Karpas-422 (cell line): ENCODE measurements around the gene SLC10A7. TPM values are rescaled to one million over a fixed set of nuclear protein-coding genes. Genes with fewer than 3 reads are reported as not detected.

Experiments
- DNase-seq: peaks from one replicate; pipeline ENCODE4 v3.0.0-alpha.2; 2015
- H2AFZ ChIP-seq: fragments of 200-600 bp; sonication (generic); 2 replicates; pipeline ENCODE4 v1.6.1; 2014; ENCODE audit warnings: antibody characterized with exemption, low read length, mixed read lengths
- H3K27ac ChIP-seq: fragments of 200-600 bp; sonication (generic); 2 replicates; pipeline ENCODE4 v1.5.1; 2014; ENCODE audit warnings: mild to moderate bottlenecking, low read length, moderate library complexity
- H3K27me3 ChIP-seq: fragments of 200-600 bp; sonication (generic); 2 replicates; pipeline ENCODE4 v1.6.1; 2014; ENCODE audit warnings: low read length, mixed read lengths
- H3K36me3 ChIP-seq: fragments of 200-600 bp; sonication (generic); 2 replicates; pipeline ENCODE4 v1.6.1; 2014; ENCODE audit warnings: low read length, mixed read lengths; ENCODE audit not compliant: insufficient read depth
- H3K4me1 ChIP-seq: fragments of 200-600 bp; sonication (generic); 2 replicates; pipeline ENCODE4 v1.6.1; 2014; ENCODE audit warnings: mild to moderate bottlenecking, low read length, mixed read lengths
- H3K4me2 ChIP-seq: fragments of 200-600 bp; sonication (generic); 2 replicates; pipeline ENCODE4 v1.6.1; 2014; ENCODE audit warnings: low read length, low read depth, mild to moderate bottlenecking; ENCODE audit not compliant: poor library complexity, severe bottlenecking
- H3K4me3 ChIP-seq: fragments of 200-600 bp; sonication (generic); 2 replicates; pipeline ENCODE4 v1.5.1; 2014; ENCODE audit warnings: mild to moderate bottlenecking, antibody characterized with exemption, low read length, mixed read lengths
- H3K79me2 ChIP-seq: fragments of 200-600 bp; sonication (generic); 2 replicates; pipeline ENCODE4 v1.6.1; 2014; ENCODE audit warnings: mild to moderate bottlenecking, low read length, mixed read lengths
- H3K9ac ChIP-seq: fragments of 200-600 bp; sonication (generic); 2 replicates; pipeline ENCODE4 v1.6.0; 2014; ENCODE audit warnings: low read length
- H3K9me2 ChIP-seq: fragments of 200-600 bp; sonication (generic), shearing (Covaris generic); replicated peaks from 2 replicates; pipeline ENCODE4 v1.6.0; 2014; ENCODE audit warnings: mild to moderate bottlenecking, low read length, moderate library complexity; ENCODE audit not compliant: insufficient read depth
- H3K9me3 ChIP-seq: fragments of 300-700, 200-600 bp; sonication (generic); 2 replicates; pipeline ENCODE4 v1.6.1; 2014; ENCODE audit warnings: low read length, mixed read lengths
- H4K20me1 ChIP-seq: fragments of 200-600 bp; sonication (generic); 2 replicates; pipeline ENCODE4 v1.6.1; 2014; ENCODE audit warnings: mild to moderate bottlenecking, antibody characterized with exemption, low read length, low read depth; ENCODE audit not compliant: insufficient read depth
- total RNA-seq: library from RNA; depleted of rRNA; stranded (reverse); fragments of >200 nt; shearing (Covaris generic); gene quantifications from 2 replicates; pipeline ENCODE4 v1.2.3, GENCODE V29; 2014; ENCODE audit warnings: low replicate concordance

Gene SLC10A7
- total RNA-seq, 1 experiment from 2014 or later = 26.6 TPM

DNA sequence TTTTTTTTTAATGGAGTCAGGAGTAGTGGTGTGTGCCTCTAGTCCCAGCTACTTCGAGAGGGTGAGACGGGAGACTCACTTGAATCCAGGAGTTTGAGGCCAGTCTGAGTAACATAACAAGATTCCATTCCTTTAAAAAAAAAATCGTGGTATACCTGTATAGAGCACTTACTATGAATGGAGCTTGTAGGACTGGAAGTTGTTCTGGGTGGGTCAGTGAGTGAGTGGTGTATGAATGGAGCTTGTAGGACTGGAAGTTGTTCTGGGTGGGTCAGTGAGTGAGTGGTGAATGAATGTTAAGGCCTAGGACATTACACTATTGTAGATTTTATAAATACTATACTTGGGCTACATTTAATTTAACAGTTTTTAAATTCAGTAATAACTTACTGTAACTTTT, 2.9 kb upstream of the SLC10A7 start:
- Histone ChIP-seq H3K4me3 (no peak overlapping the region), H3K27me3 (no peaks in the 10 kb centered on the region), H4K20me1 (peaks cover 9% of the 10 kb centered on the region; the same call in 1 of the 2 replicates), H3K27ac (no peak overlapping the region), H3K9ac (no peak overlapping the region), H3K36me3 (no peaks in the 10 kb centered on the region), H3K4me1 (peaks cover 23% of the 10 kb centered on the region), H3K9me2 (no peaks in the 10 kb centered on the region), H3K9me3 (no peaks in the 10 kb centered on the region), H3K79me2 (peaks cover 11% of the 10 kb centered on the region; the same call in 1 of the 2 replicates), H2AFZ (no peak overlapping the region), H3K4me2 (no peak overlapping the region)
- no peak for DNase-seq

DNA sequence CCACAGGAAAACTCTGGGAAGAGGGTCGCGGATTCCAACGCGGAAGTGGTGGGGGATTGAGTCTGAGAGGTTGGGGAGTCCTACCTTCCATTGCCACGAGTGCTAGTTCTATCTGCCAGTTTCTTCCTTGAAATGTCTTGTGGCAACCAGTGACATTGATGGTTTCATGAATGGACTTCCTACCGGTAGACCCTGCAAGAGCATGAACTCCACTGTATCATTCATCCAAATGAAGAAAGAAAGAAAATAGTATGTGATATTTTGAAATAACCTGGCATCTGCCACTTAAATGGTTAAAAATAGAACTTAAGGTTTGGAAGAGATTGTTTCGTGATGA, 1.1 kb upstream of the SLC10A7 start:
- Histone ChIP-seq H2AFZ (peak overlapping the region; percentile 100), H3K9ac (peak overlapping the region; percentile 87), H3K36me3 (no peaks in the 10 kb centered on the region), H3K27ac (no peak overlapping the region), H3K79me2 (peaks cover 22% of the 10 kb centered on the region; the same call in 1 of the 2 replicates), H3K27me3 (no peaks in the 10 kb centered on the region), H3K4me2 (peak overlapping the region; percentile 78), H3K9me2 (no peaks in the 10 kb centered on the region), H3K4me3 (peak overlapping the region; percentile 92), H4K20me1 (peaks cover 13% of the 10 kb centered on the region; the same call in 1 of the 2 replicates), H3K9me3 (no peaks in the 10 kb centered on the region), H3K4me1 (peaks cover 24% of the 10 kb centered on the region)
- peak; percentile 52 for DNase-seq

DNA sequence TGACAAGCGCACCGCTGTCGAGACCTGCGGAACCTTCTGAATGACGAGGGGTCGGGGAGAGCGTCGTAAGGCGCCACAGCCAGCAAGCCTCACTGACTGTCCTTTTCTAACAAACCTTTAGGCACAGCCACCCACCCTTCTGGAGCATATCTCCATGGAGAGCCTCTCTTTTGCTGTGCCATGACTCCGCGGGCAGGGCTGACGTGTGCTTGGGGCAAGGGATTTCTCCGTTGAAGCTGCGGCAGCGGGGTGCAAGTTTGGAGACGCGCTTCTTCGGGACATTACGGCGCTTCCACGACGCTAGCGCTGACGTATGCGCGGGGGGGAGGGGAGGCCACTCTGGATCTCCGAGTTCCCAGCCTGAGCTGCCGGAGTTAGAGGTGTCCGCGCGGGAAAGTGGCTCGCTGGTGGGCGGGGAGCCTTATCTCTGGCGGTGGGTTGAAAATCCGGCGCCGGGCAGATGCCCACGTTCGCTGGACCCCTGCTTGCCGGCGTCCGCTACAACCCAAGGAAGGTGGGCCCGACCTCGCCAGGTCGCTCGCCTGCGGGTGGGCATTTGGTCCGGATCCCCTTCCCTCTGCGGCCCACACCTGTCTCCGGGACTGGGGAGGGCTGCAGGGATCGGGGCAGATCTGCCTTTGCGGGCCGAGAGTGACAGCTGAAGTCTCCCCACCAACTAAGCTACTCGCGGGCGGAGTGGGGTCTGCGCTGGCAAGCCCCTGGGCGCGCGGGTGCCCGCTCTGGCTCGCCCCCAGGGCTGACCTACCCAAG, 543 bp upstream of the SLC10A7 start:
- Histone ChIP-seq H3K36me3 (no peaks in the 10 kb centered on the region), H3K9ac (peak overlapping the region; percentile 87), H3K27ac (no peak overlapping the region), H3K4me2 (peak overlapping the region; percentile 78), H3K9me3 (no peaks in the 10 kb centered on the region), H3K79me2 (peaks cover 23% of the 10 kb centered on the region; the same call in 1 of the 2 replicates), H4K20me1 (peaks cover 13% of the 10 kb centered on the region; the same call in 1 of the 2 replicates), H2AFZ (peak overlapping the region; percentile 100), H3K9me2 (no peaks in the 10 kb centered on the region), H3K27me3 (no peaks in the 10 kb centered on the region), H3K4me3 (peak overlapping the region; percentile 92), H3K4me1 (peaks cover 24% of the 10 kb centered on the region)
- peak; percentile 95 for DNase-seq

DNA sequence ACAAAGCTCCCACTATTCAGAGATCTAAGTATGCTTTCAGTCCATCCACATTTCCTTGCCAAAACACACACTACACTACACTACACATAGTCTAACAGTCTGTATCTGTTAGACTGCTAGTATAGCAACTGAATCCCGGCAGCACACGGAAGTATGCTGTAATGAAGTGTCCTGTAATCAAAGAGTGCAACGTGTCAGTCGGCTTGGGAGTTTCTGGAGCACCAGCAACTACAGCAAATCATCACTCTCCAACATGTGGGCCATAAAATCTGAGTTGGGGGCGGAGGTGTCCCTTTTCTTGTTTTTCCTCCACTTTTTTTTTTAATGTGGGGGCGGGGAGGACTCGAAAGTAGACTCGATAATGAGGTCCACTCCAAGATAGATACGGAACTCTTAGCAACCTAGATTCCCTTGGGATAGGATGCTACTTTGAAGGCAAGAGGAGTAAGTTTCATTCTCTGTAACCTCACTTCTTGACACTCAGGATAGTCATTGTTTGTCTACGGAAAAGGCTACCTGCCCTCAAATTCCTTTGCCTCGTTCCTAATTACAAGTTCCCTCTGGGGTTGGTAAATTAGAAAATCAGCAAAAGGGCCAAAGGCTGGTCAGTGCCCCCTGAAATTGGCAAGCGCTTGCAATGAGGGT, 722 bp downstream of the SLC10A7 start:
- Histone ChIP-seq H3K9me3 (no peaks in the 10 kb centered on the region), H4K20me1 (peaks cover 13% of the 10 kb centered on the region; the same call in 1 of the 2 replicates), H3K79me2 (peaks cover 23% of the 10 kb centered on the region; the same call in 1 of the 2 replicates), H2AFZ (peak overlapping the region; percentile 100), H3K36me3 (no peaks in the 10 kb centered on the region), H3K4me3 (peak overlapping the region; percentile 92), H3K9me2 (no peaks in the 10 kb centered on the region), H3K27ac (no peak overlapping the region; the same call in 1 of the 2 replicates), H3K4me1 (peaks cover 24% of the 10 kb centered on the region), H3K27me3 (no peaks in the 10 kb centered on the region), H3K4me2 (peak overlapping the region; percentile 78), H3K9ac (peak overlapping the region; percentile 87)
- DNase-seq = peak; percentile 78

DNA sequence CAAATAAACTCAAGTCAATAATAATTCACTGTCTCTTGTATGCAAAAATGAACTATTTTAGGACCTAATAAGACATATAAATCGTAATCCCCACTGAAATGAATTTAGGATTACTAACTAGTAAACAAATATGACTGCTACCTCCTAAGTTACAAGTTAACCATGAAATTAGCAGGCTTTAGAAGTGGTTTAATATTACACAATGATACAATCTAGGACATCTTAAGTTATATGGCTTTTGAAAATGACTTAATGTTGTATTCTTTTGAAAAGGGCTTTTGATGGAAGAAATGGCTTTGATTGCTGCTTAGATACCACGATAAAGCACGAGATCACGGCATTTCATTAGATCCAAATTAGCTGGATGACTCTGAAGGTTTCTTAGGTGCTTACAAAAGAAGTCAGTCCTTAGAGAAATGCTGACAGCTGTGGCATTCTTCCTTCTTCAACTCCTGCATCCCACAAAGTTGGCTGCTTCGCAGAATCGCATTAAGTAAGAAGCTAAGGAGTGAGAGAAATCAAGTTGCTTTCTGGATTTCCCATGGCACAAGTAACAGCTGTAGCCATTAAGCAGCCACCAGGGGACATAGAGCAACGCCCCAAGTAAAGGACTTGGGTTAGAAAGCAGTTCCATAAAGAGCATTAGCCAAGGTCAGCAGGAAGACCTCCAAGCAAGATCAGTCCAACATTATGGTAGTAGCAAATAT, 6.9 kb downstream of the SLC10A7 start:
- Histone ChIP-seq H3K9me2 (no peaks in the 10 kb centered on the region), H3K9me3 (no peaks in the 10 kb centered on the region), H4K20me1 (peaks cover 5% of the 10 kb centered on the region; the same call in 1 of the 2 replicates), H2AFZ (no peak overlapping the region), H3K27ac (no peak overlapping the region), H3K4me3 (no peak overlapping the region), H3K9ac (no peak overlapping the region), H3K4me1 (peaks cover 5% of the 10 kb centered on the region), H3K27me3 (no peaks in the 10 kb centered on the region), H3K79me2 (peaks cover 14% of the 10 kb centered on the region; the same call in 1 of the 2 replicates), H3K36me3 (no peaks in the 10 kb centered on the region), H3K4me2 (no peak overlapping the region)
- no peak for DNase-seq

DNA sequence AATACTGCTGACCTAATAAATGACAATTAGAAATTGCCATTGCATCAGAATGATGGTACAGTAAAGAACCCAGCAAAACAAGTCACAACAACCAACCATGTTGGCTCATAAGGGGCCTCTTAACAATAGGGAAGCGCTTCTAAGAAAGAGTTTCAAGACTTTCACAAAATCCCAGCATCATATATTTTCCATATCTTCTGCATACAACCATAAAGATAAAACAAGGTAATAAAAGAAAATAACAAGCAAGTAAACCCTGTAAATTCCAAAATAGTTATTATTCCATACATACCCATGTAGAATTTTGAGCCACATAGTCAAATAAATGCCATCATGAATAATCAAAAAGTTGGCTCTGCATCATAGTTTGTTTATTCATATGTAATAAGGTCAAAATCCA, 8.2 kb downstream of the SLC10A7 start:
- H3K9me3 ChIP-seq = no peaks in the 10 kb centered on the region
- no peak overlapping the region for H3K4me3 ChIP-seq
- H3K36me3 ChIP-seq = no peaks in the 10 kb centered on the region
- peaks cover 7% of the 10 kb centered on the region; the same call in 1 of the 2 replicates for H3K79me2 ChIP-seq
- no peak overlapping the region for H3K27ac ChIP-seq
- H3K4me2 ChIP-seq = no peak overlapping the region
- 0 out of 2 replicates have a peak, but pooled peaks cover 2% of the 10 kb centered on the region for H3K4me1 ChIP-seq
- H4K20me1 ChIP-seq = no peaks in the 10 kb centered on the region
- H3K9me2 ChIP-seq = no peaks in the 10 kb centered on the region
- no peak overlapping the region for H2AFZ ChIP-seq
- DNase-seq = no peak
- H3K27me3 ChIP-seq = no peaks in the 10 kb centered on the region
- H3K9ac ChIP-seq = no peak overlapping the region

DNA sequence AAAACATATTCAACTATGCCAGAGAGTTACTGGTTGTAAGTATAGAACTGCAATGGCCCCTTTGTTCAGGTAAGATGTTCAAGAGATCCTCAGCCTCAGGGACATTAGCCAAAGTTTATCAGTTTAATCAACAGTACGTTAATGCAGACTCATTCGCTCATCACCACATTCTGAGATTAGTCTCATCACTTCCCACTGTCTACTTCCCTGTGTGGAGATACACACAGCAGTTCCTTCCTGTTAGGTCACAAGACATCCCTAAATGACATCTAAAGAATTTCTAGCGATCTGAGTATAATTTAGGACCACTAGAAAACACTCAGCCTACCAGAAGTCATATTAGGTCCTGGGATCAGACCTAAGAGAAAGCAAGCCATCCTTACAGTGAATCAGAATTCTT, 10.4 kb downstream of the SLC10A7 start:
- no peaks in the 10 kb centered on the region for H3K9me2 ChIP-seq
- DNase-seq = no peak
- no peak overlapping the region for H2AFZ ChIP-seq
- no peaks in the 10 kb centered on the region for H4K20me1 ChIP-seq
- H3K4me3 ChIP-seq = no peak overlapping the region
- no peaks in the 10 kb centered on the region for H3K79me2 ChIP-seq
- no peaks in the 10 kb centered on the region for H3K27me3 ChIP-seq
- H3K27ac ChIP-seq = no peak overlapping the region
- H3K9me3 ChIP-seq = no peaks in the 10 kb centered on the region
- H3K36me3 ChIP-seq = no peaks in the 10 kb centered on the region
- 0 out of 2 replicates have a peak, but pooled peaks cover 2% of the 10 kb centered on the region for H3K4me1 ChIP-seq
- H3K9ac ChIP-seq = no peak overlapping the region
- H3K4me2 ChIP-seq = no peak overlapping the region

DNA sequence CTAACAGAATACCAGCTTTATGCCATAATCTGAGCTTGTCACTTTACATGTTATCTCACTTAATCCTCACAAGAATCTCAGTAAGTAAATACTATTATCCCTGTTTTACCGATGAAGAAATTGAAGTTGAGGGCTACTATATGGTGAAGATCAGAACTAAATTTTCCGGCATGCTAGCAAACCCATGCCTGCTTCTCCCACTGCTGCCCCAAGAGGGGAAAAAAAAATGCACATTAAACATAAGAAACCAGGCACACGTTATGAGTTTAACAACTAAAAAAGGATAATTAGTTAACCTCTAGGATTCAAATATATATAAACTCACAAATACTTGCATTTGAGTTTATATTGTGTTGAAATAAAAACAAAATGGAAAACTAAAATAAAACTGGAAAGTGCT, 10.8 kb downstream of the SLC10A7 start:
- H3K4me3 ChIP-seq = no peak overlapping the region
- H3K79me2 ChIP-seq = no peaks in the 10 kb centered on the region
- no peak overlapping the region for H3K27ac ChIP-seq
- H3K36me3 ChIP-seq = no peaks in the 10 kb centered on the region
- H2AFZ ChIP-seq = no peak overlapping the region
- 0 out of 2 replicates have a peak, but pooled peaks cover 2% of the 10 kb centered on the region for H3K4me1 ChIP-seq
- H3K9ac ChIP-seq = no peak overlapping the region
- no peaks in the 10 kb centered on the region for H3K9me3 ChIP-seq
- no peak for DNase-seq
- no peaks in the 10 kb centered on the region for H3K9me2 ChIP-seq
- H3K4me2 ChIP-seq = no peak overlapping the region
- H3K27me3 ChIP-seq = no peaks in the 10 kb centered on the region
- H4K20me1 ChIP-seq = no peaks in the 10 kb centered on the region
